Measurements from ENCODE around the gene INPP5J. TPM values are rescaled to one million over a fixed set of nuclear protein-coding genes. Genes with fewer than 3 reads are reported as not detected.

The INPP5J gene
- total RNA-seq, 1 donor from 2014 or later = under 0.01 TPM

DNA sequence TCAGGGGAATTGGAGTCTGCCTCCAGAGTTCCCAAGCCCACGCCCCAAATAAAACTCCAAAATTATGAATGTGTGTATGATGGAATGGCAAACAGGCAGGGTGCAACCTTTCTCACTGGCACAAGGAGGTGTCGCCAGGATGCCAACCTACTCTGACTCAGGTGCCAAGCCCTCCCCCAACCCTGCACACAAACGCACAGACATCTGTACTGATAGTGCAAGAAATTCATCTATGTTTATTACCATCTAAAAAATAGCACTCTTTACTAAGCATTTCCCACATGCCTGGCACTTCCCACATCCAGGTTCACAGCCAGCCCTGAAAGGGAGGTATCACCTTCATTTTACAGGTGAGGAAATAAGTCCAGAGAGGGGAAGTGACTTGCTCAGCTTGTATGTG is 16.3 kb downstream of the INPP5J start:
- TF ChIP-seq CTCF (IDR thresholded peaks at IDR 0.05; ENCODE audit: insufficient read depth, low read length, severe bottlenecking) = no peak
- no peaks in the 10 kb centered on the region for H3K36me3 ChIP-seq (ENCODE audit: control insufficient read depth, insufficient read depth, low read length)
- H3K27me3 ChIP-seq (ENCODE audit: control insufficient read depth, insufficient read depth, low read length) = peaks cover 4% of the 10 kb centered on the region
- no peak overlapping the region for H3K4me3 ChIP-seq (ENCODE audit: low read depth, low read length)
- FAIRE-seq = no peak
- no peak for DNase-seq (ENCODE audit: low read depth)

DNA sequence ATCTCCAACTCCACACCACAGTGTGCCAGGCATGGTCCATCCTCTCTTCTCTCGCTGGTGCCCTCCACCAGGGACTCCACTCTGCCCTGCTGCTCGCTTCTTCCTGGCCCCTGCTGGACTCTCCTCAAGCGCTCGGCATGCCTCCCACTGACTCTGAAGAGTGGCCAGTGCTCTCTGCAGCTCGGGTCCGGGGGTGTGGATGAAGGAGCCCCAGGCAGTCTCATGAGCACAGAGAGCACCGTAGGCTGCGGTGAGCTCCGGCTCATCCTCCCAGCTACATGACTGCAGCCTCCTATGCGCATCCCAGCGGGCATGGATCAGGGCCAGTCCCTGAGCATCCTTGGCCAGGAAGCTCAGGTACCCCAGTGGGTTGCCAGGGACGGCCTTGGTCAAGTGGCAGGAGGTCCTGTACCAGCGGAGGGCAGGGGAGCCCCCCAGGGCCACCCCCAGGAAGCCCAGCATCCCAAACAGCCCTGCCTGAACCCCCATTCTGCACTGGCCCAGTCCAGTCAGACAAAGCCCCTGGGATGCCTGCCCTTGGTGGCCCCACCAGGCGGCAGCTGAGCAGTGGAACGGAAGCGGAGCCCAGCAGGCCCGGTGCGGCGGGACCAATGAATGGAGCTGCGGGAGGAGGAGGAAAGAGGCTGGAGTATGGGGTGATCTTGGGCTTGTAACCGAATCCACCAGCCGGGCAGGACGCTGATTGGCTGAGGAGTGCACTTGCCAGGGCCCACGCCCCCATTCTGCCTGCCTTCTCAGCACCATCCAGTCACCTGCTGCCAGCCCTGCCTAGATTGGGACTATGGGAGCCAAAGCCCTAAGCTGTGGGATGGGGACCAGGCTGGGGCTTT is 17.3 kb downstream of the INPP5J start, which contains the start of gene PLA2G3:
Gene PLA2G3 (minus strand): TSS at position 643 of the 851 bp plus-strand sequence. CDS start 154 bp downstream, at position 489.
- no peak within 1 kb of the TSS for H3K4me3 ChIP-seq (ENCODE audit: low read depth, low read length)

GRCh38 chr22:31140746-31141145 is 18.0 kb downstream of the INPP5J start:
- FAIRE-seq = no peak

More for the DNA sequence above, 17.3 kb downstream of the INPP5J start, which contains the start of gene PLA2G3:
- no peak for FAIRE-seq
- no peaks in the 10 kb centered on the region for H3K36me3 ChIP-seq (ENCODE audit: control insufficient read depth, insufficient read depth, low read length)
- peaks cover 4% of the 10 kb centered on the region for H3K27me3 ChIP-seq (ENCODE audit: control insufficient read depth, insufficient read depth, low read length)
- DNase-seq (ENCODE audit: low read depth) = peak; percentile 54
- no peak for TF ChIP-seq CTCF (IDR thresholded peaks at IDR 0.05; ENCODE audit: insufficient read depth, low read length, severe bottlenecking)

GRCh38 chr22:31141551-31141950 is 18.8 kb downstream of the INPP5J start:
- FAIRE-seq = no peak
- Histone ChIP-seq H3K36me3 (ENCODE audit: control insufficient read depth, insufficient read depth, low read length) (no peaks in the 10 kb centered on the region), H3K4me3 (ENCODE audit: low read depth, low read length) (no peak overlapping the region), H3K27me3 (ENCODE audit: control insufficient read depth, insufficient read depth, low read length) (peaks cover 4% of the 10 kb centered on the region)
- DNase-seq (ENCODE audit: low read depth) = no peak
- no peak for TF ChIP-seq CTCF (IDR thresholded peaks at IDR 0.05; ENCODE audit: insufficient read depth, low read length, severe bottlenecking)

More at GRCh38 chr22:31140746-31141145, 18.0 kb downstream of the INPP5J start:
- no peak for TF ChIP-seq CTCF (IDR thresholded peaks at IDR 0.05; ENCODE audit: insufficient read depth, low read length, severe bottlenecking)
- no peak for DNase-seq (ENCODE audit: low read depth)
- peaks cover 4% of the 10 kb centered on the region for H3K27me3 ChIP-seq (ENCODE audit: control insufficient read depth, insufficient read depth, low read length)
- no peaks in the 10 kb centered on the region for H3K36me3 ChIP-seq (ENCODE audit: control insufficient read depth, insufficient read depth, low read length)
- no peak overlapping the region for H3K4me3 ChIP-seq (ENCODE audit: low read depth, low read length)

DNA sequence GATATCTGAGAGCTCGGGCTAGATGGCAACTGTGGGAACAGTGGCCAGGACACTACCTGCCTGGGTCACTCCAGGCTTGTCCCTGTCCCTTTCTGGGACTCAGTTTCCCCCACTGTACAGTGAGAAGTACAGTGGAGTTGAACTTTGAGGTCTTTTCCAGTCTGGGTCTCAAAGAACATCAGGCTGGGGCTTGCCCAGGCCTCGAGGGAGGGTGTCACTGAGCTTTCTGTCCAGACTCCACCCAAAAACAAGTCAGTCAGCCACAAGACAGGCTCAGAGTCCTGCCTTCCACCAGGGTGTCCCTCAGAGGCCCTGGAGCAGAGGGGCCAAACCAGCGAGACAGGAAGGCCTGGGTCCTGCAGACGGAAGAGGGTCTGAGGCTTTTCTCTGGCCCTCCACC is 19.5 kb downstream of the INPP5J start:
- FAIRE-seq = no peak
- H3K27me3 ChIP-seq (ENCODE audit: control insufficient read depth, insufficient read depth, low read length) = peaks cover 4% of the 10 kb centered on the region
- no peaks in the 10 kb centered on the region for H3K36me3 ChIP-seq (ENCODE audit: control insufficient read depth, insufficient read depth, low read length)
- TF ChIP-seq CTCF (IDR thresholded peaks at IDR 0.05; ENCODE audit: insufficient read depth, low read length, severe bottlenecking) = no peak
- H3K4me3 ChIP-seq (ENCODE audit: low read depth, low read length) = no peak overlapping the region
- DNase-seq (ENCODE audit: low read depth) = peak; percentile 49
